ENCODE measurements around the gene NPLOC4. TPM values are rescaled to one million over a fixed set of nuclear protein-coding genes. Genes with fewer than 3 reads are reported as not detected.
A peak's percentile ranks its signal among the peaks of the same experiment; 100 is the strongest.

NPLOC4 gene
- total and polyA plus RNA-seq, 9 of the 15 experiments (the other 6 are each of a cell fraction or from before 2014, with no cell fraction given) = 1.5 to 116 (median 64.5) TPM

GRCh38 chr17:81513372-81513752, 123.5 kb downstream of the NPLOC4 start (continued):
- TF ChIP-seq TOE1 (IDR thresholded peaks at IDR 0.05; ENCODE audit: borderline replicate concordance) (no peak), TOE1 (CRISPR knock-in tag; IDR thresholded peaks at IDR 0.05; ENCODE audit: borderline replicate concordance, low read depth) (no peak), SMAD4 (CRISPR knock-in tag; conservative IDR thresholded peaks at IDR 0.05) (0 out of 2 replicates have a peak, but pooled peaks have one; percentile 8), MAX (CRISPR knock-in tag; IDR thresholded peaks at IDR 0.05) (0 out of 2 replicates have a peak, but pooled peaks have one; percentile 17), TCF7L2 (IDR thresholded peaks at IDR 0.05; ENCODE audit: low read depth, low read length) (no peak), HCFC1 (IDR thresholded peaks at IDR 0.05; ENCODE audit: low read depth, low read length) (no peak), HDAC6 (IDR thresholded peaks at IDR 0.05; ENCODE audit: low read depth, low read length) (no peak), SRF (CRISPR knock-in tag; IDR thresholded peaks at IDR 0.05) (peak in 1 of 2 experiments; percentile 45; a peak in 1 of 4 replicates), ATF6 (CRISPR knock-in tag; IDR thresholded peaks at IDR 0.05) (no peak)
- TF ChIP-seq, protein P1, sequence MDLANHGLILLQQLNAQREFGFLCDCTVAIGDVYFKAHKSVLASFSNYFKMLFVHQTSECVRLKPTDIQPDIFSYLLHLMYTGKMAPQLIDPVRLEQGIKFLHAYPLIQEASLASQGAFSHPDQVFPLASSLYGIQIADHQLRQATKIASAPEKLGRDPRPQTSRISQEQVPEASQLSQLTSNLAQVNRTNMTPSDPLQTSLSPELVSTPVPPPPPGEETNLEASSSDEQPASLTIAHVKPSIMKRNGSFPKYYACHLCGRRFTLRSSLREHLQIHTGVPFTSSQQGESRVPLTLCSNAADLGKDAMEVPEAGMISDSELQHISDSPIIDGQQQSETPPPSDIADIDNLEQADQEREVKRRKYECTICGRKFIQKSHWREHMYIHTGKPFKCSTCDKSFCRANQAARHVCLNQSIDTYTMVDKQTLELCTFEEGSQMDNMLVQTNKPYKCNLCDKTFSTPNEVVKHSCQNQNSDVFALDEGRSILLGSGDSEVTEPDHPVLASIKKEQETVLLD (IDR thresholded peaks at IDR 0.05) = peak; percentile 26; the same call in 1 of the 2 replicates
- TF ChIP-seq, protein P2, sequence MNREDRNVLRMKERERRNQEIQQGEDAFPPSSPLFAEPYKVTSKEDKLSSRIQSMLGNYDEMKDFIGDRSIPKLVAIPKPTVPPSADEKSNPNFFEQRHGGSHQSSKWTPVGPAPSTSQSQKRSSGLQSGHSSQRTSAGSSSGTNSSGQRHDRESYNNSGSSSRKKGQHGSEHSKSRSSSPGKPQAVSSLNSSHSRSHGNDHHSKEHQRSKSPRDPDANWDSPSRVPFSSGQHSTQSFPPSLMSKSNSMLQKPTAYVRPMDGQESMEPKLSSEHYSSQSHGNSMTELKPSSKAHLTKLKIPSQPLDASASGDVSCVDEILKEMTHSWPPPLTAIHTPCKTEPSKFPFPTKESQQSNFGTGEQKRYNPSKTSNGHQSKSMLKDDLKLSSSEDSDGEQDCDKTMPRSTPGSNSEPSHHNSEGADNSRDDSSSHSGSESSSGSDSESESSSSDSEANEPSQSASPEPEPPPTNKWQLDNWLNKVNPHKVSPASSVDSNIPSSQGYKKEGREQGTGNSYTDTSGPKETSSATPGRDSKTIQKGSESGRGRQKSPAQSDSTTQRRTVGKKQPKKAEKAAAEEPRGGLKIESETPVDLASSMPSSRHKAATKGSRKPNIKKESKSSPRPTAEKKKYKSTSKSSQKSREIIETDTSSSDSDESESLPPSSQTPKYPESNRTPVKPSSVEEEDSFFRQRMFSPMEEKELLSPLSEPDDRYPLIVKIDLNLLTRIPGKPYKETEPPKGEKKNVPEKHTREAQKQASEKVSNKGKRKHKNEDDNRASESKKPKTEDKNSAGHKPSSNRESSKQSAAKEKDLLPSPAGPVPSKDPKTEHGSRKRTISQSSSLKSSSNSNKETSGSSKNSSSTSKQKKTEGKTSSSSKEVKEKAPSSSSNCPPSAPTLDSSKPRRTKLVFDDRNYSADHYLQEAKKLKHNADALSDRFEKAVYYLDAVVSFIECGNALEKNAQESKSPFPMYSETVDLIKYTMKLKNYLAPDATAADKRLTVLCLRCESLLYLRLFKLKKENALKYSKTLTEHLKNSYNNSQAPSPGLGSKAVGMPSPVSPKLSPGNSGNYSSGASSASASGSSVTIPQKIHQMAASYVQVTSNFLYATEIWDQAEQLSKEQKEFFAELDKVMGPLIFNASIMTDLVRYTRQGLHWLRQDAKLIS (CRISPR knock-in tag; IDR thresholded peaks at IDR 0.05) = no peak

Measured in K562 (cell line).